Mononuclear cell (primary cell): Measurements from ENCODE around the gene CHI3L1. TPM values are rescaled to one million over a fixed set of nuclear protein-coding genes. Genes with fewer than 3 reads are reported as not detected.

Source experiments
- H3K27me3 ChIP-seq: 2 replicates; pipeline ENCODE4 v1.6.0; 2011; ENCODE audit warnings: low read length, control low read depth; ENCODE audit not compliant: insufficient read depth
- H3K4me1 ChIP-seq: 2 replicates; pipeline ENCODE4 v1.5.1; 2011; ENCODE audit warnings: mild to moderate bottlenecking, low read length, control low read depth; ENCODE audit not compliant: insufficient read depth
- H3K4me3 ChIP-seq: 2 replicates; pipeline ENCODE4 v1.5.1; 2011; ENCODE audit warnings: mild to moderate bottlenecking, low read length, moderate library complexity
- H3K9me3 ChIP-seq: 2 replicates; pipeline ENCODE4 v1.5.1; 2011; ENCODE audit warnings: low read depth, mild to moderate bottlenecking, control low read depth, low read length
- total RNA-seq: library from RNA; depleted of rRNA; stranded (reverse); fragments of >200 nt; gene quantifications from one replicate; pipeline ENCODE4 v1.2.3, GENCODE V29; 2012

CHI3L1 gene
- total RNA-seq, 1 donor, result 0.94 TPM

GRCh38 chr1:203159844-203160243 lies 26.7 kb downstream of the CHI3L1 start:
- Histone ChIP-seq H3K9me3 (no peaks in the 10 kb centered on the region), H3K4me1 (no peaks in the 10 kb centered on the region), H3K4me3 (no peak overlapping the region), H3K27me3 (no peaks in the 10 kb centered on the region)

GRCh38 chr1:203158960-203159665 lies 27.4 kb downstream of the CHI3L1 start:
- H3K9me3 ChIP-seq, result no peaks in the 10 kb centered on the region
- H3K4me1 ChIP-seq, result no peaks in the 10 kb centered on the region

GRCh38 chr1:203158423-203158822 lies 28.1 kb downstream of the CHI3L1 start:
- H3K27me3 ChIP-seq, result no peaks in the 10 kb centered on the region
- H3K4me1 ChIP-seq, result no peaks in the 10 kb centered on the region
- no peaks in the 10 kb centered on the region for H3K9me3 ChIP-seq
- H3K4me3 ChIP-seq, result no peak overlapping the region

More at GRCh38 chr1:203158960-203159665, 27.4 kb downstream of the CHI3L1 start:
- H3K27me3 ChIP-seq, result no peaks in the 10 kb centered on the region
- H3K4me3 ChIP-seq, result no peak overlapping the region

- Histone ChIP-seq H3K4me3 (no peak overlapping the region), H3K4me1 (no peaks in the 10 kb centered on the region), H3K9me3 (no peaks in the 10 kb centered on the region), H3K27me3 (no peaks in the 10 kb centered on the region)
Observed at GRCh38 chr1:203156280-203156679, 30.2 kb downstream of the CHI3L1 start.

GRCh38 chr1:203153989-203154821 lies 32.3 kb downstream of the CHI3L1 start:
- Histone ChIP-seq H3K4me1 (no peaks in the 10 kb centered on the region), H3K27me3 (no peaks in the 10 kb centered on the region), H3K9me3 (no peaks in the 10 kb centered on the region), H3K4me3 (no peak overlapping the region)

- Histone ChIP-seq H3K9me3 (no peaks in the 10 kb centered on the region), H3K27me3 (no peaks in the 10 kb centered on the region), H3K4me3 (no peak overlapping the region), H3K4me1 (no peaks in the 10 kb centered on the region)
Observed at GRCh38 chr1:203153051-203153988, 33.2 kb downstream of the CHI3L1 start.

GRCh38 chr1:203152158-203153034 lies 34.1 kb downstream of the CHI3L1 start:
- Histone ChIP-seq H3K27me3 (no peaks in the 10 kb centered on the region), H3K4me1 (no peaks in the 10 kb centered on the region), H3K9me3 (no peaks in the 10 kb centered on the region), H3K4me3 (no peak overlapping the region)

GRCh38 chr1:203151362-203152157 lies 34.9 kb downstream of the CHI3L1 start:
- Histone ChIP-seq H3K4me1 (no peaks in the 10 kb centered on the region), H3K27me3 (no peaks in the 10 kb centered on the region), H3K9me3 (no peaks in the 10 kb centered on the region), H3K4me3 (no peak overlapping the region)

- Histone ChIP-seq H3K27me3 (no peaks in the 10 kb centered on the region), H3K9me3 (no peaks in the 10 kb centered on the region), H3K4me3 (no peak overlapping the region), H3K4me1 (no peaks in the 10 kb centered on the region)
Observed at GRCh38 chr1:203150511-203151297, 35.8 kb downstream of the CHI3L1 start.

- H3K4me1 ChIP-seq, result no peaks in the 10 kb centered on the region
- H3K4me3 ChIP-seq, result no peak overlapping the region
- no peaks in the 10 kb centered on the region for H3K27me3 ChIP-seq
- H3K9me3 ChIP-seq, result no peaks in the 10 kb centered on the region
Observed at GRCh38 chr1:203149188-203149840, 37.2 kb downstream of the CHI3L1 start.

- H3K4me1 ChIP-seq, result no peaks in the 10 kb centered on the region
Observed at GRCh38 chr1:203148579-203148978, 37.9 kb downstream of the CHI3L1 start.

GRCh38 chr1:203148127-203148526 lies 38.4 kb downstream of the CHI3L1 start:
- Histone ChIP-seq H3K4me3 (no peak overlapping the region), H3K27me3 (no peaks in the 10 kb centered on the region), H3K4me1 (no peaks in the 10 kb centered on the region), H3K9me3 (no peaks in the 10 kb centered on the region)

More at GRCh38 chr1:203148579-203148978, 37.9 kb downstream of the CHI3L1 start:
- Histone ChIP-seq H3K4me3 (no peak overlapping the region), H3K9me3 (no peaks in the 10 kb centered on the region), H3K27me3 (no peaks in the 10 kb centered on the region)
